Spleen (tissue), 7 donors: ENCODE results near the gene SLC7A5.

ENCODE experiments used
- POLR2A ChIP-seq, 3 donors: fragments of 450-650 bp; IDR thresholded peaks; one replicate each; pipeline ENCODE4 v1.5.1; 2017; ENCODE audit warnings: antibody characterized with exemption in 3 of 3, mild to moderate bottlenecking in 1 of 3
- TF ChIP-seq, protein P1 (sequence below), 11 experiments: fragments of 200-600 bp in 7 of 11; fragments of 450-650 bp in 4 of 11; sonication (generic) in 4 of 11; IDR thresholded peaks in 8 of 11; conservative IDR thresholded peaks in 3 of 11; 1 replicate in 7 of 11; 2 replicates in 4 of 11; pipeline versions ENCODE4 v1.4.0 to v1.8.0; 2016 to 2021; ENCODE audit warnings: antibody characterized with exemption in 11 of 11, inconsistent platforms in 4 of 11, mild to moderate bottlenecking in 1 of 11
- donor health status: DM: no; HTN: no; CAD: no; lungs with moderate emphysema.
- donor health status: DM: no; HTN: no; CAD: no.
- donor health status: DM: no; HTN: no; CAD: no.

DNA sequence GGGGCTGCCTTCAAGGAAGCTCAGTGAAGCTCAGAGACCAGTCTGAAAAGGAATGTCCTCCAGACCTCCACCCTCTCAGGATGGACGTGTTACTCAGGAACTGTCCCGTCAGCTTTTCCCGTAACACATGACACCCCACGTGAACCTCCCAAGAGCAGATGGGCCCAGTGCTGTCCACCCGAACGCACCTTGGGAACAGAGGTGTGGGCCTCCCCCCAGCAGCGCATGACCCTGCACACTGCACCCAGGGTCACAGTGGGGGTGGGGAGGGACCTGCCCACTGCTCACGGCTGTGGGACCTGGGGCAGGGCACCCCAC lies 21.9 kb downstream of the SLC7A5 start:
- TF ChIP-seq, protein P1, sequence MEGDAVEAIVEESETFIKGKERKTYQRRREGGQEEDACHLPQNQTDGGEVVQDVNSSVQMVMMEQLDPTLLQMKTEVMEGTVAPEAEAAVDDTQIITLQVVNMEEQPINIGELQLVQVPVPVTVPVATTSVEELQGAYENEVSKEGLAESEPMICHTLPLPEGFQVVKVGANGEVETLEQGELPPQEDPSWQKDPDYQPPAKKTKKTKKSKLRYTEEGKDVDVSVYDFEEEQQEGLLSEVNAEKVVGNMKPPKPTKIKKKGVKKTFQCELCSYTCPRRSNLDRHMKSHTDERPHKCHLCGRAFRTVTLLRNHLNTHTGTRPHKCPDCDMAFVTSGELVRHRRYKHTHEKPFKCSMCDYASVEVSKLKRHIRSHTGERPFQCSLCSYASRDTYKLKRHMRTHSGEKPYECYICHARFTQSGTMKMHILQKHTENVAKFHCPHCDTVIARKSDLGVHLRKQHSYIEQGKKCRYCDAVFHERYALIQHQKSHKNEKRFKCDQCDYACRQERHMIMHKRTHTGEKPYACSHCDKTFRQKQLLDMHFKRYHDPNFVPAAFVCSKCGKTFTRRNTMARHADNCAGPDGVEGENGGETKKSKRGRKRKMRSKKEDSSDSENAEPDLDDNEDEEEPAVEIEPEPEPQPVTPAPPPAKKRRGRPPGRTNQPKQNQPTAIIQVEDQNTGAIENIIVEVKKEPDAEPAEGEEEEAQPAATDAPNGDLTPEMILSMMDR (IDR thresholded peaks at IDR 0.05 in 8 of 11, conservative IDR thresholded peaks at IDR 0.05 in 3 of 11) = no peak
- TF ChIP-seq POLR2A (IDR thresholded peaks at IDR 0.05) = no peak
